ENCODE measurements around the gene HTN3.

DNA sequence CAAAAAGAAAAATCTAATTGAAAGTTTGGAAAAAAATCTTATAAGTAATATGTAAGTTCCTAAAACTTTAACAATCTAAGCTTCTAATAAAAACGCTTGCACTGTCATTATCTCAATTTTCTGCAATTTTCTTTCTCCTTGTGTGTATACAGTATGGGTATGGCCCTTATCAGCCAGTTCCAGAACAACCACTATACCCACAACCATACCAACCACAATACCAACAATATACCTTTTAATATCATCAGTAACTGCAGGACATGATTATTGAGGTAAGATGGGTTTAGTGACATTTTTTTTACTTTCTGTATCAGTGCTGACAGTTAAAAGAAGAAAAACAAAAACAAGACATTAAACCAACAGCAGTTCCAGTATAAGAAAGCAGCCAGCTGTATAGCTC, 27.5 kb upstream of the HTN3 start:
- TF ChIP-seq, protein P1, sequence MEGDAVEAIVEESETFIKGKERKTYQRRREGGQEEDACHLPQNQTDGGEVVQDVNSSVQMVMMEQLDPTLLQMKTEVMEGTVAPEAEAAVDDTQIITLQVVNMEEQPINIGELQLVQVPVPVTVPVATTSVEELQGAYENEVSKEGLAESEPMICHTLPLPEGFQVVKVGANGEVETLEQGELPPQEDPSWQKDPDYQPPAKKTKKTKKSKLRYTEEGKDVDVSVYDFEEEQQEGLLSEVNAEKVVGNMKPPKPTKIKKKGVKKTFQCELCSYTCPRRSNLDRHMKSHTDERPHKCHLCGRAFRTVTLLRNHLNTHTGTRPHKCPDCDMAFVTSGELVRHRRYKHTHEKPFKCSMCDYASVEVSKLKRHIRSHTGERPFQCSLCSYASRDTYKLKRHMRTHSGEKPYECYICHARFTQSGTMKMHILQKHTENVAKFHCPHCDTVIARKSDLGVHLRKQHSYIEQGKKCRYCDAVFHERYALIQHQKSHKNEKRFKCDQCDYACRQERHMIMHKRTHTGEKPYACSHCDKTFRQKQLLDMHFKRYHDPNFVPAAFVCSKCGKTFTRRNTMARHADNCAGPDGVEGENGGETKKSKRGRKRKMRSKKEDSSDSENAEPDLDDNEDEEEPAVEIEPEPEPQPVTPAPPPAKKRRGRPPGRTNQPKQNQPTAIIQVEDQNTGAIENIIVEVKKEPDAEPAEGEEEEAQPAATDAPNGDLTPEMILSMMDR (IDR thresholded peaks at IDR 0.05; ENCODE audit: low read length) = no peak
- no peak for TF ChIP-seq EZH2 (optimal IDR thresholded peaks at IDR 0.05; ENCODE audit: low read depth, low read length)
- no peak for TF ChIP-seq EZH2phosphoT487 (IDR thresholded peaks at IDR 0.05; ENCODE audit: low read length)
